Measurements from ENCODE around the gene SLC43A2. TPM values are rescaled to one million over a fixed set of nuclear protein-coding genes. Genes with fewer than 3 reads are reported as not detected.
A peak's percentile ranks its signal among the peaks of the same experiment; 100 is the strongest.

Gene SLC43A2
- total RNA-seq, 6 experiments from 2014 or later = 1.4 to 8.9 (median 5.1) TPM

DNA sequence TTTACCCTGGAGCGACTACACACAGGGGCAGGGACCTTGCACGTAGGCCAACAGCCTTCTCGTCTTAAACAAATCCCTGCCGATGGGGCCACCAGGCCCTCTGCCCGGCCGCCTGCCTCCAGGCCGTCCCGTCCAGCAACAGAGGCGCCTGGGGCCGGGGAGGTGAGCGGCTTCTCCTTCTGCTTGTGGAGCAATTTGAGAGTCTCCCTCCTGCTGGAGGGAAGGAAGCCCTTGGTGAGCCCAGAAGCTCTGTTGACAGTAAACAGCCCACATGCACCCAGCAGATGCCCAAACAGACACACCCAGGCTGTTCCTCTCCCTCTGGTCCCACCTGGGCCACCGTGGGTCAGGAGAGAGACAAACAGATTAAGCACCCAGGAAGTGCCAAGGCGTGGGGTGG is 8.1 kb downstream of the SLC43A2 start:
- no peak for DNase-seq
- peak in 1 of 4 donors; percentile 4 for ATAC-seq
- TF ChIP-seq, protein P1, sequence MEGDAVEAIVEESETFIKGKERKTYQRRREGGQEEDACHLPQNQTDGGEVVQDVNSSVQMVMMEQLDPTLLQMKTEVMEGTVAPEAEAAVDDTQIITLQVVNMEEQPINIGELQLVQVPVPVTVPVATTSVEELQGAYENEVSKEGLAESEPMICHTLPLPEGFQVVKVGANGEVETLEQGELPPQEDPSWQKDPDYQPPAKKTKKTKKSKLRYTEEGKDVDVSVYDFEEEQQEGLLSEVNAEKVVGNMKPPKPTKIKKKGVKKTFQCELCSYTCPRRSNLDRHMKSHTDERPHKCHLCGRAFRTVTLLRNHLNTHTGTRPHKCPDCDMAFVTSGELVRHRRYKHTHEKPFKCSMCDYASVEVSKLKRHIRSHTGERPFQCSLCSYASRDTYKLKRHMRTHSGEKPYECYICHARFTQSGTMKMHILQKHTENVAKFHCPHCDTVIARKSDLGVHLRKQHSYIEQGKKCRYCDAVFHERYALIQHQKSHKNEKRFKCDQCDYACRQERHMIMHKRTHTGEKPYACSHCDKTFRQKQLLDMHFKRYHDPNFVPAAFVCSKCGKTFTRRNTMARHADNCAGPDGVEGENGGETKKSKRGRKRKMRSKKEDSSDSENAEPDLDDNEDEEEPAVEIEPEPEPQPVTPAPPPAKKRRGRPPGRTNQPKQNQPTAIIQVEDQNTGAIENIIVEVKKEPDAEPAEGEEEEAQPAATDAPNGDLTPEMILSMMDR (IDR thresholded peaks at IDR 0.05) = no peak
- no peak for TF ChIP-seq POLR2A (IDR thresholded peaks at IDR 0.05)
- Histone ChIP-seq H3K9me3 (no peaks in the 10 kb centered on the region), H3K4me3 (no peak overlapping the region), H3K27me3 (no peaks in the 10 kb centered on the region), H3K27ac (no peak overlapping the region), H3K36me3 (no peaks in the 10 kb centered on the region), H3K4me1 (no peaks in the 10 kb centered on the region)
- WGBS (ENCODE audit: insufficient coverage, low coverage, low lambda C conversion rate, missing lambda C conversion rate) = 80% methylated on average over 10 of the region's 13 CpGs
- intact Hi-C loops (cut with DNase I) = no loop called here

DNA sequence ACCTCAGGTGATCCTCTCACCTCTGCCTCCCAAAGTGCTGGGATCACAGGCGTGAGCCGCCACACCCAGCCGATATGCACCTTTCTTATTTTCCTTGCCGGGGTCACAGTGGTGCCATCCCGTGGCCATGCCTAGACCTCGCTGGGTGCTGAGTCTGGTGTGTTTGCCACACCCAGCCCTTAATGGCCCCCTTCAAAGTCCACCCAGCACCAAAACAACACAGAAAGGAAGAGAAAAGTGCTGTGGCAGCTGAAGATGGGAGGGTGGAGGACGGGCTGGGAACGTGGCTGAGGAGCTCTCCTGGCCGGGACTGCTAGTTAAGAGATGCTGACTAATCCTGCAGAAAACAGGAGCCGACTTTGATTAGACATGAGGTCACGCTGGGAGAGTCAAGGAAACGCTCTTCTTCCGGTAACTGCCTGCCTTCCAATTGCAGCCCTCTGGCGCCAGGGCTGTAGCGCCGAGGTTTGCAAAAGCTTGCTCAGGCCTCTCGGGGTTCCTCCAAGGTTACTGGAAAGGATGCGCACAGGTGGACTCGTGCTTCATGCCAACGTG is 10.9 kb downstream of the SLC43A2 start:
- DNase-seq (no peak), ATAC-seq (peak; percentile 66 to 76 (median 70))
- Histone ChIP-seq H3K9me3 (no peaks in the 10 kb centered on the region), H3K27me3 (no peaks in the 10 kb centered on the region), H3K27ac (no peak overlapping the region), H3K4me3 (no peak overlapping the region), H3K36me3 (no peaks in the 10 kb centered on the region), H3K4me1 (no peaks in the 10 kb centered on the region)
- intact Hi-C loops (cut with DNase I) = no loop called here
- TF ChIP-seq POLR2A (IDR thresholded peaks at IDR 0.05) = no peak
- TF ChIP-seq, protein P1 (IDR thresholded peaks at IDR 0.05) = no peak
- WGBS (ENCODE audit: insufficient coverage, low coverage, low lambda C conversion rate, missing lambda C conversion rate) = 87% methylated on average over 14 of the region's 20 CpGs

DNA sequence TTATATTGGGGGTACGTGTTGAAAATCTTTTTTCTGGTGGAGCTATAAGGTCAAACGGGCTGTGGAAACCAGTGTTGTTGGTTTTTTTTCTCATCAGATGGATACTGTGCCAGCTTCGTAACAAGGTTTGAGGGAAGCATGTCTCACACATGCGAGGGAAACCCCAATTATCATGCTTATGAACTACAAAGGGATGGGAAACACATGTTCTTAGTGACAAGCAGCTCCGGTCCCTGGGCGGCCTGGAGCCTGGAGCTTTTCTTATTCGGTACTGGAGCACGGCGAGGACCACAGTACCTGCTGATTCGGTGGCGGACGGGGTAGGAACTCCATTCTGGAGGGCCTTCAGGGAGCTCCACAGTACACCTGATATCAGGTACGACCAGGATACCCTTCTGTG is 12.5 kb downstream of the SLC43A2 start:
- TF ChIP-seq, protein P1 (IDR thresholded peaks at IDR 0.05) = no peak
- no peak for TF ChIP-seq POLR2A (IDR thresholded peaks at IDR 0.05)
- no peaks in the 10 kb centered on the region for H3K36me3 ChIP-seq
- no peaks in the 10 kb centered on the region for H3K27me3 ChIP-seq
- H3K4me1 ChIP-seq = no peaks in the 10 kb centered on the region
- intact Hi-C loops (cut with DNase I) = no loop called here
- WGBS (ENCODE audit: insufficient coverage, low coverage, low lambda C conversion rate, missing lambda C conversion rate) = 91% methylated on average over 4 of the region's 13 CpGs
- ATAC-seq (no peak), DNase-seq (no peak)
- no peaks in the 10 kb centered on the region for H3K9me3 ChIP-seq
- H3K4me3 ChIP-seq = no peak overlapping the region
- no peak overlapping the region for H3K27ac ChIP-seq

DNA sequence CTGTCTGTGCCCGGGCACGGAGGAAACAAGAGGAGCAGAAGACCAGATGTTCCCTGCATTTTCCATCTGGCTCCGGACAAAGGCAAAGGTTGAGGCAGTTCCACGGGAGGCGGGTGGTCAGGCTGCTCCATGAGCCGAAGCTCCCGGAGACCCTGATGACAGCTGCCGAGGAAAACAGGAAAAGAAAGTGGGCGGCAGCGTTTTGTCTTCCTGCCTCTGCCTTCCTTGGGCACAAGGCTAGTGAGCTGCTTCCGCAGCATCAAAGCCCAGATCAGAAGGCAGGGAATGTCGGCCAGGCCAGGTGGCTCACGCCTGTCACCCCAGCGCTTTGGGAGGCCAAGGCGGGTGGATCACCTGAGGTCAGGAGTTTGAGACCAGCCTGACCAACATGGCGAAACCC is 16.2 kb downstream of the SLC43A2 start:
- no peaks in the 10 kb centered on the region for H3K27me3 ChIP-seq
- H3K36me3 ChIP-seq = no peaks in the 10 kb centered on the region
- no peak overlapping the region for H3K4me3 ChIP-seq
- ATAC-seq = peak; percentile 19 to 65 (median 47)
- DNase-seq = no peak
- no peak overlapping the region for H3K27ac ChIP-seq
- no peaks in the 10 kb centered on the region for H3K9me3 ChIP-seq
- 65% methylated on average over 9 of the region's 16 CpGs for WGBS (ENCODE audit: insufficient coverage, low coverage, low lambda C conversion rate, missing lambda C conversion rate)
- H3K4me1 ChIP-seq = no peaks in the 10 kb centered on the region
- TF ChIP-seq POLR2A (IDR thresholded peaks at IDR 0.05) = no peak
- TF ChIP-seq, protein P1 (IDR thresholded peaks at IDR 0.05) = no peak
- intact Hi-C loops (cut with DNase I) = no loop called here

DNA sequence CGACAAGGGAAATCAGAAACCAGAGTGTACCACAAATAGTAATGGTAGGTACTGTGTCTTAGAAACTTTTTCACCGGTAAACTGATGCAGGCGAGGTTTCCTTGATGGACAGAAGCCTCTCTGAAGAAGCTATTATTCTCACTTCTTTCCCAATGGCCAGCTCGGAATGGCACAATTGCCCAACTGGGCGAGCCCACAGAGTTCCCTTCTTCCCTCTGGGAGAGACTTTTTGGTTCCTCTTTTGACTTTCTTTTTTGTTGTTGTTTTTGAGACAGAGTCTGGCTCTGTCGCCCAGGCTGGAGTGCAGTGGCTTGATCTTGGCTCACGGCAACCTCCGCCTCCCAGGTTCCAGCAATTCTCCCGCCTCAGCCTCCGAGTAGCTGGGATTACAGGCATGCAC is 16.9 kb downstream of the SLC43A2 start:
- 78% methylated on average over 10 of the region's 10 CpGs for WGBS (ENCODE audit: insufficient coverage, low coverage, low lambda C conversion rate, missing lambda C conversion rate)
- Histone ChIP-seq H3K4me1 (no peaks in the 10 kb centered on the region), H3K27ac (no peak overlapping the region), H3K4me3 (no peak overlapping the region), H3K27me3 (no peaks in the 10 kb centered on the region), H3K36me3 (no peaks in the 10 kb centered on the region), H3K9me3 (no peaks in the 10 kb centered on the region)
- ATAC-seq (peak in 3 of 4 donors; percentile 26 to 52 (median 35)), DNase-seq (no peak)
- TF ChIP-seq, protein P1 (IDR thresholded peaks at IDR 0.05) = no peak
- intact Hi-C loops (cut with DNase I) = no loop called here

All from right lobe of liver (tissue), 6 donors.